ENCODE results near the gene NKAP. TPM values are rescaled to one million over a fixed set of nuclear protein-coding genes. Genes with fewer than 3 reads are reported as not detected.

Gene NKAP
- total and polyA plus RNA-seq, 2 of the 13 experiments (the other 11 are each of a cell fraction or from before 2014, with no cell fraction given): 3.6 to 6.1 TPM

DNA sequence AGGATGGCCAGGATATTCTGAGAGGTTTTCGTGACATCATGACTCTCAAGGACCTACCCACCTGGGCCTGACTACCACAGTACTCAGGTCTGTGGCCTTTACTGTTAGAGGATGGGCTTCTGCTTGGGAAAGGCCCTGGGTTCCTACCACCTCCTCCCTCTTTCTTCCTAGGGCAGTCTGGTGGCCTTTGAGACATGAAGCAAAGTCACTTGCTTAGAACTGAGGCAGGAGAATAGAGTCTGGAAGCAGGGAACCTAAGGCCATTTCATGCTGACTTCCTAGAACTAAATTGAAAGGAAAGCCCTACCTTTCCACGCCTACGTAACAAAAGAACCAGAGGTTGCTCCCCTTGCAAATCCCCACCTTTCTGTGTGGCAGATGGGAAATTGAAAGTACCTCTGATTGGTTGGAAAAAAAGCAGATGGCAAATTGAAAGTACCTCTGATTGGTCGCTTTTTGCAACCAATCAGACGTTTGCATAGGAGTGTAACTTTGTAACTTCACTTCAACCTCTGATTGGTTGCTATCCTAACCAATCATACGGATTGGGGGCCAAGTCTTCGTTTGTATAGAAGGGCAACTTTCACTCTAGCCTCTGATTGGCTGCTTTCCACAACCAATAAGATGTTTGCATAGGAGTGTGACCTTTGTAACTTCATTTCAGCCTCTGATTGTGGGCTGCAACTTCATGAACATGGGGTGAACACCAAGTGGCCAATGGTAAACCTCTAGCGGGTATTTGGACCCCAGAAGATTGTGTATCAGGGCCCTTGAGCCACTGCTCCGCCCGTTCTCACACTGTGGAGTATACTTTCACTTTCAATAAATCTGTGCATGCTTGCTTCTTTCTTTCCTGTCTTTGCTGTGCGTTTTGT, 57.8 kb downstream of the NKAP start:
- Histone ChIP-seq H3K9ac (ENCODE audit: insufficient read depth, low read depth, low read length) (peak overlapping the region; percentile 83), H3K36me3 (replicated peaks in 1 of 2; ENCODE audit: control insufficient read depth in 1 of 2, insufficient read depth in 2 of 2, low read length in 2 of 2) (no peaks in the 10 kb centered on the region), H3K79me2 (ENCODE audit: insufficient read depth, low read length) (peaks cover 6% of the 10 kb centered on the region), H4K20me1 (ENCODE audit: insufficient read depth, low read length) (no peaks in the 10 kb centered on the region), H3K27me3 (ENCODE audit: control insufficient read depth in 1 of 2, insufficient read depth in 2 of 2, low read length in 2 of 2) (no peaks in the 10 kb centered on the region; a peak in 1 of 5 replicates), H3K4me1 (ENCODE audit: insufficient read depth, low read length) (no peaks in the 10 kb centered on the region), H2AFZ (ENCODE audit: low read length) (no peak overlapping the region), H3K4me2 (ENCODE audit: low read depth, low read length) (peak overlapping the region; percentile 79), H3K27ac (ENCODE audit: extremely low read length, insufficient read depth, low read length) (peak overlapping the region; percentile 96), H3K4me3 (replicated peaks in 1 of 3; ENCODE audit: insufficient read depth in 1 of 3, low read depth in 2 of 3, low read length in 3 of 3) (peak overlapping the region; percentile 64 to 80 (median 68)), H3K9me3 (ENCODE audit: low read length) (no peaks in the 10 kb centered on the region)
- peak; percentile 98 for DNase-seq (ENCODE audit: low spot score)
- CTCF ChIA-PET (ENCODE audit: low intra/inter-chr PET ratio, low total read pairs): no interaction called here
- FAIRE-seq: peak; percentile 100
- BruUV-seq (replicated peaks): no TSS peak
- 1% methylated on average over 7 of the region's 11 CpGs for WGBS (ENCODE audit: low lambda C conversion rate)
- POLR2A ChIA-PET: interaction anchor here (1.4 kb wide), 1 partner anchor 33 kb away, joined by 4 read pairs; the partner anchor contains the start of gene UPF3B
- intact Hi-C loops (cut with micrococcal nuclease; ENCODE audit: unreplicated experiment) (loop anchor here (2.0 to 5.0 kb wide), 2 partner anchors 49 to 367 kb away; partner anchors contain the start of gene ZBTB33), in situ Hi-C loops (cut with HindIII; ENCODE audit: extremely low pct_ligation_motif_present, low pct_unique_long_range_greater_than_20kb) (no loop called here)
- peak; percentile 91 for ATAC-seq
- TF ChIP-seq IKZF4 (CRISPR knock-in tag; IDR thresholded peaks at IDR 0.05; ENCODE audit: borderline replicate concordance, low read depth, not compliant biosample characterization) (no peak), IRF2 (CRISPR knock-in tag; IDR thresholded peaks at IDR 0.05) (peak; percentile 79), ZNF772 (CRISPR knock-in tag; IDR thresholded peaks at IDR 0.05) (0 out of 2 replicates have a peak, but pooled peaks have one; percentile 26), ZNF407 (CRISPR knock-in tag; IDR thresholded peaks at IDR 0.05; ENCODE audit: not compliant biosample characterization) (no peak), FOSL1 (CRISPR knock-in tag; IDR thresholded peaks at IDR 0.05; ENCODE audit: borderline replicate concordance) (no peak), ZNF747 (CRISPR knock-in tag; IDR thresholded peaks at IDR 0.05; ENCODE audit: borderline replicate concordance) (no peak), ZNF264 (CRISPR knock-in tag; IDR thresholded peaks at IDR 0.05) (peak; percentile 48; the same call in 1 of the 2 replicates), ATF6 (CRISPR knock-in tag; conservative IDR thresholded peaks at IDR 0.05) (no peak)
- TF ChIP-seq, protein P1, sequence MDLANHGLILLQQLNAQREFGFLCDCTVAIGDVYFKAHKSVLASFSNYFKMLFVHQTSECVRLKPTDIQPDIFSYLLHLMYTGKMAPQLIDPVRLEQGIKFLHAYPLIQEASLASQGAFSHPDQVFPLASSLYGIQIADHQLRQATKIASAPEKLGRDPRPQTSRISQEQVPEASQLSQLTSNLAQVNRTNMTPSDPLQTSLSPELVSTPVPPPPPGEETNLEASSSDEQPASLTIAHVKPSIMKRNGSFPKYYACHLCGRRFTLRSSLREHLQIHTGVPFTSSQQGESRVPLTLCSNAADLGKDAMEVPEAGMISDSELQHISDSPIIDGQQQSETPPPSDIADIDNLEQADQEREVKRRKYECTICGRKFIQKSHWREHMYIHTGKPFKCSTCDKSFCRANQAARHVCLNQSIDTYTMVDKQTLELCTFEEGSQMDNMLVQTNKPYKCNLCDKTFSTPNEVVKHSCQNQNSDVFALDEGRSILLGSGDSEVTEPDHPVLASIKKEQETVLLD (CRISPR knock-in tag; IDR thresholded peaks at IDR 0.05; ENCODE audit: low read depth): no peak
- TF ChIP-seq, protein P2, sequence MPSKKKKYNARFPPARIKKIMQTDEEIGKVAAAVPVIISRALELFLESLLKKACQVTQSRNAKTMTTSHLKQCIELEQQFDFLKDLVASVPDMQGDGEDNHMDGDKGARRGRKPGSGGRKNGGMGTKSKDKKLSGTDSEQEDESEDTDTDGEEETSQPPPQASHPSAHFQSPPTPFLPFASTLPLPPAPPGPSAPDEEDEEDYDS (CRISPR knock-in tag; IDR thresholded peaks at IDR 0.05): peak; percentile 53; the same call in 1 of the 2 replicates

Measured in HepG2 (cell line).